Stimulated activated CD8-positive, alpha-beta memory T cell treated with anti-CD3 and anti-CD28 coated beads, Interleukin-4, amount 100 ng/mL, for 24 hours (primary cell): Measurements from ENCODE around the gene LCN15.
"Not testable (repeated sequence)": the region's sequence is repeated elsewhere in the genome, so short reads cannot be mapped to it uniquely, and the experiment has no call there.

Experiments
- DNase-seq: peaks from one replicate; pipeline ENCODE4 v3.0.0-alpha.2; 2020; ENCODE audit warnings: low read depth

LCN15 gene

GRCh38 chr9:136774416-136775045 lies 10.2 kb upstream of the LCN15 start:
- no peak for DNase-seq

- DNase-seq: peak; percentile 10
Measured at GRCh38 chr9:136773386-136774044, 9.2 kb upstream of the LCN15 start.

- DNase-seq: no peak
Measured at GRCh38 chr9:136771907-136772415, 7.6 kb upstream of the LCN15 start.

- DNase-seq: peak; percentile 24
Measured at GRCh38 chr9:136769710-136770191, 5.4 kb upstream of the LCN15 start.

GRCh38 chr9:136766410-136767120 lies 2.2 kb upstream of the LCN15 start:
- peak; percentile 14 for DNase-seq

- DNase-seq: not testable (repeated sequence)
Measured at GRCh38 chr9:136765745-136766409, 1.6 kb upstream of the LCN15 start.

GRCh38 chr9:136765041-136765440 lies 723 bp upstream of the LCN15 start:
- no peak for DNase-seq

- no peak for DNase-seq
Measured at GRCh38 chr9:136763649-136764035, 676 bp downstream of the LCN15 start.

- peak; percentile 44 for DNase-seq
Measured at GRCh38 chr9:136762915-136763648, 1.2 kb downstream of the LCN15 start.

GRCh38 chr9:136762221-136762691 lies 2.1 kb downstream of the LCN15 start:
- no peak for DNase-seq

- no peak for DNase-seq
Measured at GRCh38 chr9:136761545-136761981, 2.8 kb downstream of the LCN15 start.

GRCh38 chr9:136760834-136761544 lies 3.3 kb downstream of the LCN15 start:
- peak; percentile 20 for DNase-seq

- DNase-seq: no peak
Measured at GRCh38 chr9:136760424-136760823, 3.9 kb downstream of the LCN15 start.

- no peak for DNase-seq
Measured at GRCh38 chr9:136759436-136760325, 4.6 kb downstream of the LCN15 start.

- DNase-seq: no peak
Measured at GRCh38 chr9:136759001-136759400, 5.3 kb downstream of the LCN15 start.

- DNase-seq: no peak
Measured at GRCh38 chr9:136757751-136758140, 6.6 kb downstream of the LCN15 start.

- no peak for DNase-seq
Measured at GRCh38 chr9:136757328-136757727, 7.0 kb downstream of the LCN15 start.

- no peak for DNase-seq
Measured at GRCh38 chr9:136756836-136757235, 7.5 kb downstream of the LCN15 start.

GRCh38 chr9:136756134-136756438 lies 8.2 kb downstream of the LCN15 start:
- DNase-seq: no peak
